ENCODE results near the gene ZNF500.

- TF ChIP-seq CTCF (IDR thresholded peaks at IDR 0.05; ENCODE audit: insufficient read depth, low read depth, low read length) (no peak), EZH2 (IDR thresholded peaks at IDR 0.05; ENCODE audit: insufficient read depth, low read length) (no peak)
These were observed 4.7 kb upstream of the ZNF500 start for GRCh38 chr16:4771646-4772045.

Data from astrocyte (in vitro differentiated cells and primary cell).